Thyroid gland (tissue), 4 donors: Measurements from ENCODE around the gene SAFB2. TPM values are rescaled to one million over a fixed set of nuclear protein-coding genes. Genes with fewer than 3 reads are reported as not detected.
A peak's percentile ranks its signal among the peaks of the same experiment; 100 is the strongest.

Experiments
- DNase-seq, 2 donors: peaks; one replicate each; pipeline ENCODE4 v3.0.0-alpha.2; 2019
- H3K27ac ChIP-seq, 3 donors: fragments of 200-600 bp; sonication (generic); 1 replicate in 2 of 3; 2 replicates in 1 of 3; pipeline ENCODE4 v1.5.1; 2016 to 2019; ENCODE audit warnings: mild to moderate bottlenecking in 1 of 3, moderate library complexity in 1 of 3
- H3K27me3 ChIP-seq: fragments of 200-600 bp; sonication (generic); one replicate; pipeline ENCODE4 v1.5.1; 2019
- H3K36me3 ChIP-seq, 2 donors: fragments of 200-600 bp; sonication (generic); one replicate each; pipeline ENCODE4 v1.5.1; 2016 to 2019
- H3K4me1 ChIP-seq, 2 donors: fragments of 200-600 bp; sonication (generic); one replicate each; pipeline ENCODE4 v1.5.1; 2017 to 2019
- H3K4me3 ChIP-seq, 3 donors: fragments of 200-600 bp; sonication (generic); replicated peaks in 1 of 3; 1 replicate in 2 of 3; 2 replicates in 1 of 3; pipeline ENCODE4 v1.5.1; 2016; ENCODE audit warnings: mild to moderate bottlenecking in 1 of 3
- H3K9me3 ChIP-seq: fragments of 200-600 bp; sonication (generic); one replicate; pipeline ENCODE4 v1.5.1; 2017
- CTCF ChIP-seq, 6 experiments: fragments of 200-600 bp in 3 of 6; fragments of 450-650 bp in 3 of 6; sonication (generic) in 3 of 6; IDR thresholded peaks; one replicate each; pipeline ENCODE4 v1.5.1; 2016 to 2019; ENCODE audit warnings: antibody characterized with exemption in 6 of 6, mild to moderate bottlenecking in 2 of 6, inconsistent platforms in 1 of 6, moderate library complexity in 1 of 6
- POLR2A ChIP-seq, 2 donors: fragments of 450-650 bp; IDR thresholded peaks; one replicate each; pipeline ENCODE4 v1.6.1; 2017; ENCODE audit warnings: antibody characterized with exemption in 2 of 2, mild to moderate bottlenecking in 2 of 2, moderate library complexity in 1 of 2
- WGBS, 2 donors: methylation state at CpG; one replicate each; pipeline ENCODE4 v1.1.5; 2017; 5-methylcytosine and 5-hydroxymethylcytosine counted together
- intact Hi-C: fragments of 100-400 bp; cut with DNase I; formaldehyde crosslinking; loops from one replicate; pipeline ENCODE4 v1.15.1; 2023
- total RNA-seq, 4 donors: library from RNA; depleted of rRNA; stranded (reverse); fragments of >200 nt; gene quantifications; one replicate each; pipeline ENCODE4 v1.2.3, GENCODE V29; 2016

Gene SAFB2
- total RNA-seq, 4 donors from 2014 or later = 52.2 to 74.5 (median 65.3) TPM

GRCh38 chr19:5624741-5625278 lies 2.2 kb upstream of the SAFB2 start:
- H3K36me3 ChIP-seq = peaks cover 29 to 31% of the 10 kb centered on the region in 2 donors

GRCh38 chr19:5624018-5624663 lies 1.6 kb upstream of the SAFB2 start:
- TF ChIP-seq CTCF (IDR thresholded peaks at IDR 0.05) = no peak
- no peak for TF ChIP-seq POLR2A (IDR thresholded peaks at IDR 0.05)
- intact Hi-C loops = loop anchor here (10.0 kb wide), 1 partner anchor 71 kb away; the partner anchor contains the start of gene RPL36
- Histone ChIP-seq H3K36me3 (peaks cover 30 to 31% of the 10 kb centered on the region in 2 donors), H3K27me3 (no peaks in the 10 kb centered on the region), H3K4me3 (peak overlapping the region; percentile 75 to 99 (median 89)), H3K27ac (peak overlapping the region; percentile 86 to 95 (median 87)), H3K4me1 (peaks cover 33 to 68% of the 10 kb centered on the region in 2 donors), H3K9me3 (no peaks in the 10 kb centered on the region)
- peak; percentile 54 to 57 for DNase-seq
- 2% methylated on average over 20 of the region's 20 CpGs for WGBS, 2 donors

More at GRCh38 chr19:5624741-5625278, 2.2 kb upstream of the SAFB2 start:
- 31 to 34% methylated on average over 8 of the region's 8 CpGs for WGBS, 2 donors
- no peak for DNase-seq
- TF ChIP-seq CTCF (IDR thresholded peaks at IDR 0.05) = no peak
- no peak for TF ChIP-seq POLR2A (IDR thresholded peaks at IDR 0.05)
- Histone ChIP-seq H3K27ac (peak overlapping the region in 2 of 3 donors; percentile 87 to 95), H3K4me3 (peak overlapping the region in 2 of 3 donors; percentile 89 to 99), H3K27me3 (no peaks in the 10 kb centered on the region), H3K9me3 (no peaks in the 10 kb centered on the region), H3K4me1 (peaks cover 34 to 63% of the 10 kb centered on the region in 2 donors)
- intact Hi-C loops = loop anchor here (10.0 kb wide), 1 partner anchor 70 kb away; the partner anchor contains the start of gene RPL36

GRCh38 chr19:5623397-5624017 lies 931 bp upstream of the SAFB2 start:
- TF ChIP-seq CTCF (IDR thresholded peaks at IDR 0.05) (no peak), POLR2A (IDR thresholded peaks at IDR 0.05) (no peak)
- Histone ChIP-seq H3K4me3 (peak overlapping the region; percentile 75 to 99 (median 89)), H3K36me3 (peaks cover 30 to 31% of the 10 kb centered on the region in 2 donors), H3K27ac (peak overlapping the region; percentile 86 to 95 (median 87)), H3K9me3 (no peaks in the 10 kb centered on the region), H3K4me1 (peaks cover 35 to 62% of the 10 kb centered on the region in 2 donors), H3K27me3 (no peaks in the 10 kb centered on the region)
- intact Hi-C loops = loop anchor here (10.0 kb wide), 1 partner anchor 71 kb away; the partner anchor contains the start of gene RPL36
- 0% methylated on average over 18 to 27 of the region's 50 CpGs for WGBS, 2 donors
- peak in 1 of 2 donors; percentile 11 for DNase-seq

- Histone ChIP-seq H3K27me3 (no peaks in the 10 kb centered on the region), H3K36me3 (peaks cover 21 to 25% of the 10 kb centered on the region in 2 donors), H3K4me1 (peaks cover 35 to 48% of the 10 kb centered on the region in 2 donors), H3K27ac (peak overlapping the region; percentile 76 to 95 (median 94)), H3K9me3 (no peaks in the 10 kb centered on the region), H3K4me3 (peak overlapping the region; percentile 61 to 99 (median 98))
- TF ChIP-seq POLR2A (IDR thresholded peaks at IDR 0.05) (no peak), CTCF (IDR thresholded peaks at IDR 0.05) (no peak)
- DNase-seq = peak in 1 of 2 donors; percentile 7
- 0% methylated on average over 7 to 26 of the region's 35 CpGs for WGBS, 2 donors
- intact Hi-C loops = loop anchor here (10.0 kb wide), 1 partner anchor 73 kb away; the partner anchor contains the start of gene RPL36
These were observed 571 bp downstream of the SAFB2 start for GRCh38 chr19:5621945-5622464.
